SK-N-SH (cell line): ENCODE results near the gene RNF150. TPM values are rescaled to one million over a fixed set of nuclear protein-coding genes. Genes with fewer than 3 reads are reported as not detected.

Experiments
- CTCF ChIA-PET: fragments of 300-600, 350-600 bp; formaldehyde crosslinking; extraction: SDS; loops from one replicate; lab custom pipeline; 2021; lab: Yijun Ruan, JAX
- POLR2A ChIA-PET: fragments of 350-600 bp; sonication (Branson Sonifier 250); formaldehyde crosslinking; extraction: SDS; loops from one replicate; lab custom pipeline; 2020; ENCODE audit warnings: antibody characterized with exemption, inconsistent platforms; lab: Yijun Ruan, JAX
- DNase-seq: peaks from one replicate; pipeline ENCODE4 v3.0.0; 2012
- H2AFZ ChIP-seq: fragments of 200-600 bp; sonication (generic); 2 replicates; pipeline ENCODE4 v1.8.1; 2016; ENCODE audit warnings: antibody characterized with exemption, mild to moderate bottlenecking, low read depth
- H3F3A ChIP-seq: fragments of 200-600 bp; sonication (generic); replicated peaks from 2 replicates; pipeline ENCODE3; 2016; ENCODE audit warnings: antibody characterized with exemption, mild to moderate bottlenecking; ENCODE audit not compliant: insufficient read depth
- H3K27ac ChIP-seq, 2 experiments: fragments of 200-500 bp in 1 of 2; fragments of 200-600 bp in 1 of 2; sonication (Bioruptor generic) in 1 of 2; sonication (generic), shearing (Covaris generic) in 1 of 2; 2 replicates each; pipeline versions ENCODE4 v1.5.1 to v1.6.1; 2014 to 2016; ENCODE audit warnings: low read depth in 2 of 2, inconsistent platforms in 1 of 2, low read length in 1 of 2, mild to moderate bottlenecking in 1 of 2, mixed read lengths in 1 of 2
- H3K27me3 ChIP-seq: fragments of 200-600 bp; sonication (generic), shearing (Covaris generic); 2 replicates; pipeline ENCODE4 v1.6.1; 2016; ENCODE audit warnings: mixed run types; ENCODE audit not compliant: insufficient read depth
- H3K36me3 ChIP-seq, 2 experiments: fragments of 200-500 bp in 1 of 2; fragments of 200-600 bp in 1 of 2; sonication (Bioruptor generic) in 1 of 2; sonication (generic) in 1 of 2; replicated peaks in 1 of 2; 2 replicates each; pipeline versions ENCODE3 to v1.5.1; 2014 to 2016; ENCODE audit warnings: low read length in 1 of 2, mild to moderate bottlenecking in 1 of 2; ENCODE audit not compliant: insufficient read depth in 2 of 2, control insufficient read depth in 1 of 2
- H3K4me1 ChIP-seq, 2 experiments: fragments of 200-500 bp in 1 of 2; fragments of 200-600 bp in 1 of 2; sonication (Bioruptor generic) in 1 of 2; sonication (generic), shearing (Covaris generic) in 1 of 2; 2 replicates each; pipeline versions ENCODE4 v1.5.1 to v1.6.1; 2014 to 2016; ENCODE audit warnings: low read depth in 1 of 2, low read length in 1 of 2, mixed run types in 1 of 2; ENCODE audit not compliant: insufficient read depth in 2 of 2, control insufficient read depth in 1 of 2
- H3K4me2 ChIP-seq: fragments of 200-600 bp; sonication (generic), shearing (Covaris generic); 2 replicates; pipeline ENCODE4 v1.6.1; 2017; ENCODE audit warnings: mixed run types
- H3K4me3 ChIP-seq, 2 experiments: fragments of 200-500 bp in 1 of 2; fragments of 200-600 bp in 1 of 2; sonication (Bioruptor generic) in 1 of 2; sonication (generic), shearing (Covaris generic) in 1 of 2; 2 replicates each; pipeline versions ENCODE4 v1.5.1 to v1.8.1; 2014 to 2016; ENCODE audit warnings: low read depth in 2 of 2, inconsistent platforms in 1 of 2, low read length in 1 of 2, mild to moderate bottlenecking in 1 of 2, mixed read lengths in 1 of 2, moderate library complexity in 1 of 2
- H3K79me2 ChIP-seq: fragments of 200-600 bp; sonication (generic); 2 replicates; pipeline ENCODE4 v1.8.1; 2017; ENCODE audit warnings: mild to moderate bottlenecking; ENCODE audit not compliant: insufficient read depth
- H3K9ac ChIP-seq: fragments of 200-600 bp; sonication (generic); 2 replicates; pipeline ENCODE4 v1.6.1; 2017; ENCODE audit warnings: mixed run types
- H3K9me2 ChIP-seq: fragments of 200-600 bp; sonication (generic); 2 replicates; pipeline ENCODE4 v1.6.1; 2017; ENCODE audit warnings: mixed run types
- H3K9me3 ChIP-seq: fragments of 200-600 bp; sonication (generic); 2 replicates; pipeline ENCODE4 v1.6.1; 2017; ENCODE audit warnings: mixed run types, mild to moderate bottlenecking, moderate library complexity
- H4K20me1 ChIP-seq: fragments of 200-600 bp; sonication (generic); 2 replicates; pipeline ENCODE4 v1.6.1; 2017; ENCODE audit warnings: mild to moderate bottlenecking, mixed run types; ENCODE audit not compliant: insufficient read depth
- ELF1 ChIP-seq: IDR thresholded peaks from 2 replicates; pipeline ENCODE4 v1.4.0; 2012
- FOXM1 ChIP-seq: IDR thresholded peaks from 2 replicates; pipeline ENCODE4 v1.4.0; 2012; ENCODE audit warnings: low read depth, mild to moderate bottlenecking
- GABPA ChIP-seq: IDR thresholded peaks from 2 replicates; pipeline ENCODE4 v1.4.0; 2012; ENCODE audit warnings: low read depth, mild to moderate bottlenecking
- POLR2AphosphoS5 ChIP-seq: IDR thresholded peaks from 2 replicates; pipeline ENCODE4 v1.6.1; 2012; ENCODE audit warnings: low read depth, low read length
- TEAD4 ChIP-seq: IDR thresholded peaks from 2 replicates; pipeline ENCODE4 v1.4.0; 2012; ENCODE audit warnings: mild to moderate bottlenecking, borderline replicate concordance; ENCODE audit not compliant: insufficient read depth
- WGBS: methylation state at CpG from one replicate; pipeline ENCODE4 v1.1.6; 2017; ENCODE audit warnings: low lambda C conversion rate; 5-methylcytosine and 5-hydroxymethylcytosine counted together
- polyA plus RNA-seq, 3 experiments: library from polyadenylated mRNA; depleted of rRNA; stranded (reverse); fragments of >200 nt; gene quantifications; 2 replicates each; pipeline ENCODE4 v1.2.3, GENCODE V29; 2012
- TF ChIP-seq, protein P1 (sequence below): IDR thresholded peaks from 2 replicates; pipeline ENCODE4 v1.4.0; 2012; ENCODE audit warnings: low read depth
- TF ChIP-seq, protein P2 (sequence below): IDR thresholded peaks from 2 replicates; pipeline ENCODE4 v1.4.0; 2012; ENCODE audit warnings: low read depth, borderline replicate concordance
- TF ChIP-seq, protein P3 (sequence below): fragments of 150-350 bp; IDR thresholded peaks from 2 replicates; pipeline ENCODE4 v1.6.1; 2016; ENCODE audit warnings: mild to moderate bottlenecking, low read depth, low read length
- TF ChIP-seq, protein P4 (sequence below): fragments of 150-350 bp; IDR thresholded peaks from 2 replicates; pipeline ENCODE4 v1.6.1; 2017; ENCODE audit warnings: antibody characterized with exemption, low read length, low read depth, borderline replicate concordance
- TF ChIP-seq, protein P5 (sequence below): IDR thresholded peaks from 2 replicates; pipeline ENCODE4 v1.6.1; 2012; ENCODE audit warnings: mild to moderate bottlenecking, low read depth, low read length, moderate library complexity

The RNF150 gene
- polyA plus RNA-seq, 1 of the 3 experiments (the other 2 are of a cell fraction): 5.8 TPM

DNA sequence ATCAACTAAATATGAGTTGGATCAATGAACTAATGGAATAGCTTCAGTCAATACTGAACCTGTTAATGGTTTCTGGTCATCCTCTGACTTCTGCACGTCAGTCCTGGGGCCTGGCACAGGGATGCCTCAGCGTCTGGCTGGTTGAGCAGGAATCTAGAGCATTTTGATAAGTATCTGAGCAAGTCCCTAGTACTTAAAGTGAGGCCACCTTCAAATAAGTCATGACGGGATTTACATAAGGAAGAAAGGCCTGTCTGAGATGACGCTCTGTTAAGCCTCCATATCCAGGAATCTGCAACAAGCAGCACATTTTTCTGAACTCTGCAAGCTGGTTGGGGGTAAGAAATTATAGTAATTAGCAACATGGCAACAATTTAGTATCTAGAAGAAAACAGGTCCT is 293.9 kb downstream of the RNF150 start:
- Histone ChIP-seq H3K4me1 (peaks cover 0 to 7% of the 10 kb centered on the region in 2 experiments; a peak in 2 of 4 replicates), H3K79me2 (no peaks in the 10 kb centered on the region), H2AFZ (no peak overlapping the region), H3K27me3 (no peaks in the 10 kb centered on the region; the same call in 1 of the 2 replicates), H3K27ac (peak overlapping the region in 1 of 2 experiments; percentile 3; a peak in 1 of 4 replicates), H3K9ac (no peak overlapping the region), H4K20me1 (no peaks in the 10 kb centered on the region), H3K4me2 (no peak overlapping the region), H3F3A (no peaks in the 10 kb centered on the region), H3K9me2 (no peaks in the 10 kb centered on the region), H3K9me3 (no peaks in the 10 kb centered on the region), H3K4me3 (no peak overlapping the region), H3K36me3 (no peaks in the 10 kb centered on the region)
- TF ChIP-seq, protein P1, sequence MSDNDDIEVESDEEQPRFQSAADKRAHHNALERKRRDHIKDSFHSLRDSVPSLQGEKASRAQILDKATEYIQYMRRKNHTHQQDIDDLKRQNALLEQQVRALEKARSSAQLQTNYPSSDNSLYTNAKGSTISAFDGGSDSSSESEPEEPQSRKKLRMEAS: no peak
- TF ChIP-seq TEAD4: no peak
- TF ChIP-seq, protein P2, sequence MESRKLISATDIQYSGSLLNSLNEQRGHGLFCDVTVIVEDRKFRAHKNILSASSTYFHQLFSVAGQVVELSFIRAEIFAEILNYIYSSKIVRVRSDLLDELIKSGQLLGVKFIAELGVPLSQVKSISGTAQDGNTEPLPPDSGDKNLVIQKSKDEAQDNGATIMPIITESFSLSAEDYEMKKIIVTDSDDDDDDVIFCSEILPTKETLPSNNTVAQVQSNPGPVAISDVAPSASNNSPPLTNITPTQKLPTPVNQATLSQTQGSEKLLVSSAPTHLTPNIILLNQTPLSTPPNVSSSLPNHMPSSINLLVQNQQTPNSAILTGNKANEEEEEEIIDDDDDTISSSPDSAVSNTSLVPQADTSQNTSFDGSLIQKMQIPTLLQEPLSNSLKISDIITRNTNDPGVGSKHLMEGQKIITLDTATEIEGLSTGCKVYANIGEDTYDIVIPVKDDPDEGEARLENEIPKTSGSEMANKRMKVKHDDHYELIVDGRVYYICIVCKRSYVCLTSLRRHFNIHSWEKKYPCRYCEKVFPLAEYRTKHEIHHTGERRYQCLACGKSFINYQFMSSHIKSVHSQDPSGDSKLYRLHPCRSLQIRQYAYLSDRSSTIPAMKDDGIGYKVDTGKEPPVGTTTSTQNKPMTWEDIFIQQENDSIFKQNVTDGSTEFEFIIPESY: no peak
- no peak for TF ChIP-seq ELF1
- no peak for TF ChIP-seq GABPA
- TF ChIP-seq FOXM1: no peak
- TF ChIP-seq, protein P3, sequence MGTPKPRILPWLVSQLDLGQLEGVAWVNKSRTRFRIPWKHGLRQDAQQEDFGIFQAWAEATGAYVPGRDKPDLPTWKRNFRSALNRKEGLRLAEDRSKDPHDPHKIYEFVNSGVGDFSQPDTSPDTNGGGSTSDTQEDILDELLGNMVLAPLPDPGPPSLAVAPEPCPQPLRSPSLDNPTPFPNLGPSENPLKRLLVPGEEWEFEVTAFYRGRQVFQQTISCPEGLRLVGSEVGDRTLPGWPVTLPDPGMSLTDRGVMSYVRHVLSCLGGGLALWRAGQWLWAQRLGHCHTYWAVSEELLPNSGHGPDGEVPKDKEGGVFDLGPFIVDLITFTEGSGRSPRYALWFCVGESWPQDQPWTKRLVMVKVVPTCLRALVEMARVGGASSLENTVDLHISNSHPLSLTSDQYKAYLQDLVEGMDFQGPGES: no peak
- TF ChIP-seq POLR2AphosphoS5: no peak
- TF ChIP-seq, protein P4, sequence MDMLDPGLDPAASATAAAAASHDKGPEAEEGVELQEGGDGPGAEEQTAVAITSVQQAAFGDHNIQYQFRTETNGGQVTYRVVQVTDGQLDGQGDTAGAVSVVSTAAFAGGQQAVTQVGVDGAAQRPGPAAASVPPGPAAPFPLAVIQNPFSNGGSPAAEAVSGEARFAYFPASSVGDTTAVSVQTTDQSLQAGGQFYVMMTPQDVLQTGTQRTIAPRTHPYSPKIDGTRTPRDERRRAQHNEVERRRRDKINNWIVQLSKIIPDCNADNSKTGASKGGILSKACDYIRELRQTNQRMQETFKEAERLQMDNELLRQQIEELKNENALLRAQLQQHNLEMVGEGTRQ: no peak
- TF ChIP-seq, protein P5, sequence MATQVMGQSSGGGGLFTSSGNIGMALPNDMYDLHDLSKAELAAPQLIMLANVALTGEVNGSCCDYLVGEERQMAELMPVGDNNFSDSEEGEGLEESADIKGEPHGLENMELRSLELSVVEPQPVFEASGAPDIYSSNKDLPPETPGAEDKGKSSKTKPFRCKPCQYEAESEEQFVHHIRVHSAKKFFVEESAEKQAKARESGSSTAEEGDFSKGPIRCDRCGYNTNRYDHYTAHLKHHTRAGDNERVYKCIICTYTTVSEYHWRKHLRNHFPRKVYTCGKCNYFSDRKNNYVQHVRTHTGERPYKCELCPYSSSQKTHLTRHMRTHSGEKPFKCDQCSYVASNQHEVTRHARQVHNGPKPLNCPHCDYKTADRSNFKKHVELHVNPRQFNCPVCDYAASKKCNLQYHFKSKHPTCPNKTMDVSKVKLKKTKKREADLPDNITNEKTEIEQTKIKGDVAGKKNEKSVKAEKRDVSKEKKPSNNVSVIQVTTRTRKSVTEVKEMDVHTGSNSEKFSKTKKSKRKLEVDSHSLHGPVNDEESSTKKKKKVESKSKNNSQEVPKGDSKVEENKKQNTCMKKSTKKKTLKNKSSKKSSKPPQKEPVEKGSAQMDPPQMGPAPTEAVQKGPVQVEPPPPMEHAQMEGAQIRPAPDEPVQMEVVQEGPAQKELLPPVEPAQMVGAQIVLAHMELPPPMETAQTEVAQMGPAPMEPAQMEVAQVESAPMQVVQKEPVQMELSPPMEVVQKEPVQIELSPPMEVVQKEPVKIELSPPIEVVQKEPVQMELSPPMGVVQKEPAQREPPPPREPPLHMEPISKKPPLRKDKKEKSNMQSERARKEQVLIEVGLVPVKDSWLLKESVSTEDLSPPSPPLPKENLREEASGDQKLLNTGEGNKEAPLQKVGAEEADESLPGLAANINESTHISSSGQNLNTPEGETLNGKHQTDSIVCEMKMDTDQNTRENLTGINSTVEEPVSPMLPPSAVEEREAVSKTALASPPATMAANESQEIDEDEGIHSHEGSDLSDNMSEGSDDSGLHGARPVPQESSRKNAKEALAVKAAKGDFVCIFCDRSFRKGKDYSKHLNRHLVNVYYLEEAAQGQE: no peak
- WGBS: 60% methylated on average over 4 of the region's 4 CpGs
- POLR2A ChIA-PET: no interaction called here
- CTCF ChIA-PET: interaction anchor here (0.6 to 2.2 kb wide), 4 partner anchors 96 to 480 kb away, joined by 3 to 10 read pairs (median 5); partner anchors contain the start of gene RNF150
- no peak for DNase-seq
